COLO668 (cell line): Measurements from ENCODE around the gene OR7D2.
A peak's percentile ranks its signal among the peaks of the same experiment; 100 is the strongest.

Source experiments
- DNase-seq: peaks from one replicate; lab custom pipeline; 2025; ENCODE audit not compliant: unreplicated experiment; lab: John Stamatoyannopoulos, UW

OR7D2 gene

DNA sequence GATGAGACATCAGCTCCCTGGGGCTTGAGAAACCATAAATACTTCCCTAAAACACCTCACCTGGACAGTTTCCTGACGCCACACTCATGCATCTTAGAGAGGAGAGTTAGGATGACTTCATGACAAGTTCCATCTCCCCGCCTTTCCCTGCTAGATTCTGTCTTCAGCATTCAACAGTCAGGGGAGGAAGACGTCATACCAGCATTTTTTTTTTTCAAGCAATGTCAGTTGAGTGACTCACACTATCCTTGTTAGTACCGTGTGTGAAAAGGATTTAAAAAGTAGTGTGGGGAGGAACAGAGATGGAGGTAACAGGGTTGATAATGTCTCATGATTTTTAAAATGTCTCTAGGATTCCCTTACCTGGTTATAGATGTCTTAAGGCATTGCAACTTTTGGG is at the start of gene OR7D2:
TSS of gene OR7D2 (plus strand) at position 79 of the 400 bp plus-strand sequence. CDS start 6,803 bp downstream, outside the sequence.
- DNase-seq, result no peak

GRCh38 chr19:9130965-9131364 is 47.8 kb upstream of the OR7D2 start:
- no peak for DNase-seq

- no peak for DNase-seq
Measured at GRCh38 chr19:9132422-9132821, 46.4 kb upstream of the OR7D2 start.

DNA sequence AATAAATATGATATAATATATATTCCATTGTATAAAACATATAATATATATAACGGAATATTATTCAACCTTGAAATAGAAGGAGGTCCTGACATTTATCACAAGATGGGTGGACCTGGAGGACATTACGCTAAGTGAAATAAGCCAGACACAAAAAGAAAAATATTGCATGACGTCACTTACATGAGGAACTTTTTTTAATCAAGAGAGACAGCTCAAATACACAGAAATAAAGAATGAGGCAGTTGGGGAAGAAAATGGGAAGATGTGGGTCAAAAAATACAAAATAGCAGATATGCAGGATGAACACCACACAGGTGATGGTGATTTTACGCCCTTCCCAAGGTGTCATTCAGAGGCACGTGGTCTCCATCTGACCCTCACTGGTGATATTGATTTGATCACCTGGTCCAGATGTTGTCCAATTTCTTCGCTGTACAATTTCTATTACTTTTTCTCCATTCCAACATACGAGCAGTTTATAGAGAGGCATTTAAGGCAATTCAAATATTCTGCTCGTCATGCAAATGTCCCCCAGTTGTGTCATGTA is 39.1 kb upstream of the OR7D2 start:
- peak; percentile 22 for DNase-seq

DNA sequence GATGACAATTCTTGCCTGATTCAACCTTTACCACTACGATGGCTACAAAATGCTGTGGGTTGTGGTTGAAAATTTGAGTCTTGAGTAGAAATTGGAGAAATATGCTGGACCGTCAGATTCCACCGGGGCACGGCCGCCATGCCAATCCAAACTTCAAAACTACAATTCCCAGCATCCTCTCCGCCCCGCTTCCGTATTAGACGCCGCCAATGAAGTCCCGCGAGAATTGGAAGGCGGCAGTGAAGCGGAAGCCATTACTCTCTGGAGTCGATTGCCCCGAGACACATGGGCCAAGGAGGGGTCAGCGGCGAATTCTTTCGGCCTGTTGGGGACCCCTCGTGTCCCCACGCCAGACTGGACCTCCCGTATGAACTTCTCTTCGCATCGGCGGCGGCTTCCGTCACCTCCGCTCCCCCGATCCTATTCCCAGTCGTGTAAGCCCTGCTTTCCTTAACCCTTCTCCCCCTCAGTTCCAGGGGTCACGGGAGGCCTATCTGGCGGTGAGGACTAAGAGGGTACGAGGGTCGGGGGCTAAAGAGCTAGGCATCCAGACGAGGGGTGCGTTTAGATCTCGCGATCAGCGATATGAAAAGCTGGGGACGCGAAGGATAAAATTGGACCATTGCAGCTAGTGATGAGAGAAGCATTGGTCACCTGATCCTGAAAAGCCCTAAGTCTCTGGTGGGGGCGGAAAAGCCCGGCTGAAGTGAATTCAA is 38.5 kb upstream of the OR7D2 start, which contains the start of gene ZNF317:
TSS of gene ZNF317 (plus strand) at position 239 of the 716 bp plus-strand sequence. CDS start 15,620 bp downstream, outside the sequence.
- DNase-seq, result peak; percentile 93

DNA sequence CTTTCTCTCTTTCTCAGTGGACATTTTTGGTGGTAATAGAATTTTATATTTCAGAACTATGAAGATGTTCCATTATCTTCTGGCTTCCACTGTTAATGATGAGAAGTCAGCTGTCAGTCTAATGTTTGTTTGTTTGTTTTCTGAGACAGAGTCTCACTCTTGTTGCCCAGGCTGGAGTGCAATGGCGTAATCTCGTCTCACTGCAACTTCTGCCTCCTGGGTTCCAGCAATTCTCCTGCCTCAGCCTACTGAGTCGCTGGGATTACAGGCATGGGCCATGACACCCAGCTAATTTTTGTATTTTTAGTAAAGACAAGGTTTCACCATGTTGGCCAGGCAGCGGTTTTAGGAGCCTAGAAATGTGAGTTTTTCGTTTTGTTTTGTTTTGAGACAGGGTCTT is 33.9 kb upstream of the OR7D2 start:
- no peak for DNase-seq

DNA sequence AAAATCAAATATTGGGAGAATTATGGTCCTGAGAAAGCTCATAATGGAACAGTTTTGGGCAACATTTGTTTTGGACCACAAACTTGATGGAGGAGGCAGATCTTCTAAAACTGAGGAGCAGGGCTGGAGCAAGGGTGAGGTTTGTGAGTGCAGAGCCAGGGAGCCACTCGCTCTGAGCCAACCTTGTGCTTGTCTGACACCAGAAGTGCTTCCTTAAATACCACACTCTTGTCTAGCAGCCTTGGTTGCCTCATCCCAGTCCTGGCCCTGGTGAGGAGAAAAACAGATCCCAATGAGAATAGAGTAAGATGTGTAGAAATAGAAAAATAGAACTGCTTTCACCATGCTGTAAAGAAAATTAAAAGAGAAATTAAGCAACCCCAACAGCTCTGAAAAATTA is 31.9 kb upstream of the OR7D2 start:
- DNase-seq, result no peak

GRCh38 chr19:9148697-9149096 is 30.1 kb upstream of the OR7D2 start:
- DNase-seq, result no peak

DNA sequence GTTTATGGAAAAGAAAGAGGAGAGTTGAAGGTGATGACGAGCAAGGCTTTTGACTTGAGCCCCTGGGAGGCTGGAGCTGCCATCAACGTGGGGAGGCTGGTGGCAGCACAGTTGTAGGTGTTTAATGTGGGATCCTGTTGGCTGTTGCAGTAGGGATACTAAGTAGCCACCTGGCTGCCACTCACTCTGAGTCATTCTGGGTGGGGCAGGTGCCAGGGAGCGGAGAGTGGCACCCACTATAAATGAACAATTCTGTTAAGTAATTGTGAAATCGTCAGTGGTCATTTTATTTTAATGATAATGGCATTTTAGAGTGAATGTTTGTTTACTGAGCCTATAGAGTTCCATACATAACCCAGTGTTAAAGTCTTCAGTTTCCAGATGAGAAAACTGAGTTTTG is 28.8 kb upstream of the OR7D2 start:
- DNase-seq, result no peak

- DNase-seq, result no peak
Measured at GRCh38 chr19:9150650-9151049, 28.1 kb upstream of the OR7D2 start.

GRCh38 chr19:9151367-9151766 is 27.4 kb upstream of the OR7D2 start:
- no peak for DNase-seq

DNA sequence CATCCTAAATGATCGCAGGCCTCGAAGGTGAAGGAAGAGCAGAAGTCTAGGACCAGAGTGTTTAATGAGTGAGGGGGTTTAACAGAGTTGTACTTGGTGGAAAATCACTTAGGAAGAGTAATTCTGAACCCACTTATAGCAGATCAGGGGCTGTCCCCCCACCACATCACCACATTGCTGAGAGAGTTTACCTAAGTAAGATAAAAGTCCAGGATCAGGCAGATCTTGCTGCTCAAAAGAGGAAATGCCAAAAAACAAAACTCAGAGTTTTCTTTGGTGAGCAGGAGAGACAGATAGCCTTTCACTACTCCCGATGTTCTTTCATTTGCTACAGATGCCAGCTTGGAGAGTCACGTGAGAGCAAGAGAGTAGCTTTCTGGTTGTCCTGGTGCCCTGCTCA is 23.2 kb upstream of the OR7D2 start:
- DNase-seq, result no peak

DNA sequence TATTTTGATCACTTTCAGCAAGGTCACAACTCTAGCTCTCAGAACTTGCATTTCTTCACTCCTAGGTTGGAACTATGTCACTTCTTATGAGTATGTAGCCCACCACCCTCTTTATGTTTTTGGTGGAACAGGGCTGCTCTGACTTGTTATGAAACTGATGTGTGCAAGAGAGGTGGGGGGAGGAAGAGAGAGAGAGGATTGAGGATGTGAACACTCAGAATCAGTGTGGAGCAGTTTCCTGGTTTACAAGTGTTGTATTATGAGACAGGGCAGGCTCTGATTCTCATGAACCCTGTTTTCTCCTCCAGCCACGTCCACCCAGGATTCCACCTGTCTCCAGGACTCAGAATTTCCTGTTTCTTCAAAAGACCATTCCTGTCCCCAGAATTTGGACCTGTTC is 22.5 kb upstream of the OR7D2 start:
- no peak for DNase-seq

GRCh38 chr19:9159891-9160290 is 18.9 kb upstream of the OR7D2 start:
- DNase-seq, result no peak

- no peak for DNase-seq
Measured at GRCh38 chr19:9161427-9161826, 17.4 kb upstream of the OR7D2 start.

DNA sequence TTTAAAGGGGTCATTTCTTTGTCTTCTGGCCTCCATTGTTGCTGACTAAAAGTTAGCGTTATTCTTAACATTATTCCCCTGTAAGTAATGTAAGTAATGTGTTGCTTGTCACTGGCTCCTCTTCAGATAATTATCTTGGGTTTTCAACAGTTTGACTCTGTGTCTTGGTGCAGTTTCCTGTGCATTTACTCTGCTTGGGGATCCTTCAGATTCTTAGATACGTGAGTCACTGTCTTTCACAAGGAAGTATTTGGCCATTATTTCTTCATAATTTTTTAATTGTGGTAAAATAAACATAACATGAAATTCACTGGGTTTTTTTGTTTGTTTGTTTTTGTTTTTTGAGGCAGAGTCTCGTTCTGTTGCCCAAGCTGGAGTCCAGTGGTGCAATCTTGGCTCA is 13.5 kb upstream of the OR7D2 start:
- DNase-seq, result no peak

- DNase-seq, result no peak
Measured at GRCh38 chr19:9166846-9167245, 11.9 kb upstream of the OR7D2 start.

DNA sequence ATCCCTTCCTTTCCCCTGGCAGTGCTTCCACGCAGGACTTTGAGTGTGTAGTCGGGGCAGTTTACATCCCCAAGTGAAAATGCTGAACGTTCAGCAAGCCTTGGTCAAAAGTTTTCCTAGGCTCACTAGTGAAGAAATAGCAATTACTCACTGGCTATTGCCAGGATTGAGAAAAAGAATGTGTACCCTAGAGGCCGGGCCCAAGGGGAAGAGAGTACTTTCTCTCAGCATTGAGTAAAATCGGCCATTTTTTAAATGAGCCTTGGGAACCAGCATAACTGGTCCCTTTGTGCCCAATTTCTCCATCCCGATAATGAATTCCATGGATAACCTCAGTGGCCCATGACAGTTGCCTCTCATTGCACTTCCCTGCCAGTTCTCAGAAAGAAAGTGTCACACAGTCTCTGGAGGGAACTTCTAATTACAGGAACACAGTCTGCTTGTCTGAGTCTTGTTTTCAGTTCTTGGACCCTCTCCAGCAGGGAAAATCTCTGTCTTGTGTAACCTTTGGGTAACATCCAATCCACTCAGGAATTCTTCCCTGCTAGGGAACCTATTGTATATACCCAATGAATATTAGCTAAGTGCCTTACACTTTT is 7.3 kb upstream of the OR7D2 start:
- no peak for DNase-seq

DNA sequence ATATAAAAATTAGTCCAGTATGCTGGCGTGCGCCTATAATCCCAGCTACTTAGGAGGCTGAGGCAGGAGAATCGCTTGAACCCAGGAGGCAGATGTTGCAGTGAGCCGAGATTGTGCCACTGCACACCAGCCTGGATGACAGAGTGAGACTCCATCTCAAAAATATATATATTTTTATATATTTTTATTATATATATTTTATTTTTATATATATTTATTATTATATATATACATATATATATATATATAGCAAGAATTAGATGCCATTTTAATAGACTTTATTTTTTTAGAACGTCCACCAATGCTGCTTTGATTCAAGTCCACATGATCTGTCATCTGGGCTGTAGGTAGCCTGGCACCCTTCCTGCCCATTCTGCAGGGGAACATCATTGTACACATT is 3.5 kb upstream of the OR7D2 start:
- DNase-seq, result no peak

GRCh38 chr19:9183000-9183399 is 4.2 kb downstream of the OR7D2 start:
- no peak for DNase-seq

GRCh38 chr19:9187191-9187590 is 8.4 kb downstream of the OR7D2 start:
- no peak for DNase-seq

DNA sequence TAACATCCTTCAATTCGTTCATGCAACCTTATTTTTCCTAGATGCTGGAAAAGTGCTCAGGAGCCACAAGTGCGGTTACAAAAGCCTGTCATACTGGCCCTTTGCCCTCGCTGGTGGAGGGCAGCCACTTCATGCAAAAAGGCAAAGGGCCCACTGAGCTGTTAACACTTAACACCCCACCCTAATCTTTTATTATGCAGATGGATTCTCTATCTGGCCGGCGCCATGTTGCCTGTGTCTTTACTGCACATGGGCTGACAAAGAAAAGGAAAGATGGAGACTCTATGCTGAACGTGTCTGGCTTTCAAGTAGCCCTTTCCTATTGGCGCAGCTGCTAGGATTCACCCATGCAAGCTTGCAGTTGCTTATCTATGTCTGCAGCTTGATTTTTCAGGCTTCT is 10.8 kb downstream of the OR7D2 start:
- no peak for DNase-seq
